ELF-1 (cell line): ENCODE measurements around the gene SAFB2.
A peak's percentile ranks its signal among the peaks of the same experiment; 100 is the strongest.

ENCODE experiments used
- DNase-seq: peaks from one replicate; pipeline ENCODE4 v3.0.0-alpha.2; 2016; ENCODE audit warnings: low read depth, low spot score

The SAFB2 gene

GRCh38 chr19:5579697-5580096 is 42.9 kb downstream of the SAFB2 start:
- DNase-seq: no peak

- DNase-seq: no peak
These were observed 43.3 kb downstream of the SAFB2 start for GRCh38 chr19:5579286-5579685.

- DNase-seq: peak; percentile 83
These were observed 44.3 kb downstream of the SAFB2 start for GRCh38 chr19:5578097-5578846.

GRCh38 chr19:5575590-5575989 is 47.0 kb downstream of the SAFB2 start:
- DNase-seq: no peak

GRCh38 chr19:5572556-5573286 is 49.9 kb downstream of the SAFB2 start:
- peak; percentile 84 for DNase-seq

GRCh38 chr19:5571777-5572176 is 50.8 kb downstream of the SAFB2 start:
- DNase-seq: no peak

GRCh38 chr19:5567970-5568407 is 54.6 kb downstream of the SAFB2 start:
- DNase-seq: peak; percentile 51

GRCh38 chr19:5567360-5567969 is 55.1 kb downstream of the SAFB2 start, which contains the start of gene TINCR:
TSS of gene TINCR (minus strand) at chr19:5567953.
- DNase-seq: peak; percentile 65

- no peak for DNase-seq
These were observed 57.6 kb downstream of the SAFB2 start for GRCh38 chr19:5564930-5565329.

- peak; percentile 86 for DNase-seq
These were observed 58.5 kb downstream of the SAFB2 start for GRCh38 chr19:5563935-5564612.

- peak; percentile 65 for DNase-seq
These were observed 59.6 kb downstream of the SAFB2 start for GRCh38 chr19:5563008-5563431.

- no peak for DNase-seq
These were observed 60.3 kb downstream of the SAFB2 start for GRCh38 chr19:5562280-5562679.

GRCh38 chr19:5561559-5561958 is 61.0 kb downstream of the SAFB2 start:
- DNase-seq: peak; percentile 73

- DNase-seq: no peak
These were observed 62.4 kb downstream of the SAFB2 start for GRCh38 chr19:5560156-5560555.

- no peak for DNase-seq
These were observed 62.8 kb downstream of the SAFB2 start for GRCh38 chr19:5559804-5560133.

GRCh38 chr19:5558101-5558621 is 64.4 kb downstream of the SAFB2 start:
- no peak for DNase-seq

GRCh38 chr19:5557691-5558090 is 64.9 kb downstream of the SAFB2 start:
- no peak for DNase-seq

GRCh38 chr19:5554828-5555227 is 67.7 kb downstream of the SAFB2 start:
- DNase-seq: no peak

GRCh38 chr19:5553892-5554291 is 68.7 kb downstream of the SAFB2 start:
- DNase-seq: no peak

GRCh38 chr19:5547881-5548280 is 74.7 kb downstream of the SAFB2 start:
- peak; percentile 87 for DNase-seq

- no peak for DNase-seq
These were observed 76.6 kb downstream of the SAFB2 start for GRCh38 chr19:5545984-5546383.

GRCh38 chr19:5545051-5545450 is 77.5 kb downstream of the SAFB2 start:
- DNase-seq: no peak
